Astrocyte (in vitro differentiated cells and primary cell): ENCODE data around the gene TP73. TPM values are rescaled to one million over a fixed set of nuclear protein-coding genes. Genes with fewer than 3 reads are reported as not detected.

Experiments used
- DNase-seq: peaks from one replicate; pipeline ENCODE4 v3.0.0-alpha.2; 2010; ENCODE audit warnings: low read depth
- FAIRE-seq: peaks from 2 replicates; lab custom pipeline; 2011; peaks lifted over from hg19 to GRCh38; lab: Jason Lieb, UNC
- H2AFZ ChIP-seq: 2 replicates; pipeline ENCODE4 v1.6.0; 2012; ENCODE audit warnings: low read depth, low read length, inconsistent platforms
- H3K27ac ChIP-seq: 2 replicates; pipeline ENCODE4 v1.5.1; 2011; ENCODE audit warnings: low read depth, low read length, inconsistent platforms
- H3K27me3 ChIP-seq: 2 replicates; pipeline ENCODE4 v1.6.0; 2011; ENCODE audit warnings: low read length, inconsistent platforms; ENCODE audit not compliant: insufficient read depth
- H3K36me3 ChIP-seq: 2 replicates; pipeline ENCODE4 v1.5.1; 2011; ENCODE audit warnings: low read length, inconsistent platforms; ENCODE audit not compliant: insufficient read depth
- H3K4me1 ChIP-seq: 2 replicates; pipeline ENCODE4 v1.5.1; 2011; ENCODE audit warnings: low read length, inconsistent platforms; ENCODE audit not compliant: insufficient read depth
- H3K4me2 ChIP-seq: 2 replicates; pipeline ENCODE4 v1.6.0; 2012; ENCODE audit warnings: low read length, inconsistent platforms
- H3K4me3 ChIP-seq: 2 replicates; pipeline ENCODE4 v1.5.1; 2011; ENCODE audit warnings: low read depth, mild to moderate bottlenecking, low read length, inconsistent platforms; ENCODE audit not compliant: insufficient read depth
- H3K79me2 ChIP-seq: 2 replicates; pipeline ENCODE4 v1.6.0; 2012; ENCODE audit warnings: mild to moderate bottlenecking, low read length, inconsistent platforms; ENCODE audit not compliant: insufficient read depth
- H3K9ac ChIP-seq: 2 replicates; pipeline ENCODE4 v1.6.0; 2012; ENCODE audit warnings: mild to moderate bottlenecking, low read length, inconsistent platforms
- H3K9me3 ChIP-seq: 2 replicates; pipeline ENCODE4 v1.5.1; 2012; ENCODE audit warnings: low read depth, mild to moderate bottlenecking, low read length, inconsistent platforms; ENCODE audit not compliant: insufficient read depth
- H4K20me1 ChIP-seq: 2 replicates; pipeline ENCODE4 v1.6.0; 2012; ENCODE audit warnings: low read length, inconsistent platforms; ENCODE audit not compliant: insufficient read depth
- H3K27ac Mint-ChIP-seq: one replicate; pipeline ENCODE4 v1.8.0; 2021; ENCODE audit warnings: mild to moderate bottlenecking, mixed read lengths; ENCODE audit not compliant: unreplicated experiment
- H3K27me3 Mint-ChIP-seq: one replicate; pipeline ENCODE4 v1.8.0; 2021; ENCODE audit warnings: low read depth, mixed read lengths; ENCODE audit not compliant: unreplicated experiment
- H3K36me3 Mint-ChIP-seq: one replicate; pipeline ENCODE4 v1.8.0; 2021; ENCODE audit warnings: low read depth, mixed read lengths; ENCODE audit not compliant: unreplicated experiment
- H3K4me1 Mint-ChIP-seq: one replicate; pipeline ENCODE4 v1.8.0; 2021; ENCODE audit warnings: low read depth, mixed read lengths; ENCODE audit not compliant: unreplicated experiment
- H3K4me3 Mint-ChIP-seq: one replicate; pipeline ENCODE4 v1.8.0; 2021; ENCODE audit warnings: mild to moderate bottlenecking, moderate library complexity, mixed read lengths; ENCODE audit not compliant: unreplicated experiment
- H3K9me3 Mint-ChIP-seq: one replicate; pipeline ENCODE4 v1.8.0; 2021; ENCODE audit warnings: mild to moderate bottlenecking, mixed read lengths; ENCODE audit not compliant: unreplicated experiment
- CTCF ChIP-seq: IDR thresholded peaks from 2 replicates; pipeline ENCODE4 v1.5.1; 2011; ENCODE audit warnings: low read depth, mild to moderate bottlenecking, inconsistent platforms, low read length, moderate library complexity; ENCODE audit not compliant: insufficient read depth
- EZH2 ChIP-seq: IDR thresholded peaks from 2 replicates; pipeline ENCODE4 v1.6.1; 2012; ENCODE audit warnings: mild to moderate bottlenecking, low read length, inconsistent platforms; ENCODE audit not compliant: insufficient read depth
- total RNA-seq: library from RNA; stranded (reverse); gene quantifications from 2 replicates; pipeline ENCODE4 v1.2.1, GENCODE V29; 2021

The TP73 gene
- total RNA-seq, 1 donor from 2014 or later = 0.18 TPM

- Histone ChIP-seq H3K27ac (no peak overlapping the region), H3K4me2 (no peak overlapping the region), H2AFZ (no peak overlapping the region), H3K4me1 (peaks cover 6% of the 10 kb centered on the region), H3K36me3 (peaks cover 11% of the 10 kb centered on the region), H3K4me3 (no peak overlapping the region), H4K20me1 (no peaks in the 10 kb centered on the region), H3K79me2 (peaks cover 7% of the 10 kb centered on the region), H3K9me3 (no peaks in the 10 kb centered on the region), H3K27me3 (peaks cover 7% of the 10 kb centered on the region), H3K9ac (no peak overlapping the region)
- Mint-ChIP-seq H3K4me3 (no peak overlapping the region), H3K4me1 (no peaks in the 10 kb centered on the region), H3K27me3 (peaks cover 5% of the 10 kb centered on the region), H3K27ac (no peak overlapping the region), H3K9me3 (no peaks in the 10 kb centered on the region), H3K36me3 (peaks cover 3% of the 10 kb centered on the region)
- FAIRE-seq (no peak), DNase-seq (no peak)
- TF ChIP-seq EZH2 = no peak
- TF ChIP-seq CTCF = no peak
Measured at GRCh38 chr1:3645666-3646355, 6.5 kb upstream of the TP73 start.

- Histone ChIP-seq H3K4me2 (no peak overlapping the region), H3K4me1 (peaks cover 6% of the 10 kb centered on the region), H2AFZ (no peak overlapping the region), H3K27ac (no peak overlapping the region), H3K36me3 (peaks cover 11% of the 10 kb centered on the region), H4K20me1 (no peaks in the 10 kb centered on the region), H3K9ac (no peak overlapping the region), H3K27me3 (peaks cover 13% of the 10 kb centered on the region), H3K79me2 (peaks cover 7% of the 10 kb centered on the region), H3K4me3 (no peak overlapping the region), H3K9me3 (no peaks in the 10 kb centered on the region)
- H3K27ac Mint-ChIP-seq = no peak overlapping the region
- TF ChIP-seq CTCF (no peak), EZH2 (no peak)
- no peak overlapping the region for H3K4me3 Mint-ChIP-seq
- H3K27me3 Mint-ChIP-seq = peaks cover 8% of the 10 kb centered on the region
- no peaks in the 10 kb centered on the region for H3K9me3 Mint-ChIP-seq
- no peak for FAIRE-seq
- no peaks in the 10 kb centered on the region for H3K4me1 Mint-ChIP-seq
- peaks cover 3% of the 10 kb centered on the region for H3K36me3 Mint-ChIP-seq
- DNase-seq = no peak
Measured at GRCh38 chr1:3646596-3646995, 5.7 kb upstream of the TP73 start.
